HepG2 (cell line): Measurements from ENCODE around the gene MYH7B. TPM values are rescaled to one million over a fixed set of nuclear protein-coding genes. Genes with fewer than 3 reads are reported as not detected.

Source experiments
- ATAC-seq: fragments of 200-7000 bp; cut with Tn5 transposase; 3 replicates; pipeline ENCODE4 v1.9.1; 2020; ENCODE audit warnings: mild to moderate bottlenecking, moderate library complexity
- BruUV-seq: library from RNA; stranded (reverse); fragments of 400-500 nt; replicated peaks from 2 replicates; lab custom pipeline; 2021; lab: Mats Ljungman, UMichigan
- CTCF ChIA-PET: fragments of 300-600 bp; formaldehyde crosslinking; extraction: SDS; loops from one replicate; lab custom pipeline; 2021; ENCODE audit warnings: low total read pairs, inconsistent platforms, low intra/inter-chr PET ratio; lab: Yijun Ruan, JAX
- POLR2A ChIA-PET: fragments of 350-600 bp; sonication (Branson Sonifier 250); formaldehyde crosslinking; loops from one replicate; lab custom pipeline; 2020; ENCODE audit warnings: antibody characterized with exemption, inconsistent platforms; lab: Yijun Ruan, JAX
- DNase-seq: peaks from one replicate; pipeline ENCODE4 v3.0.0-alpha.2; 2015; ENCODE audit warnings: low spot score
- FAIRE-seq: peaks from 3 replicates; lab custom pipeline; 2011; peaks lifted over from hg19 to GRCh38; lab: Jason Lieb, UNC
- H2AFZ ChIP-seq: one replicate; pipeline ENCODE4 v1.6.1; 2011; ENCODE audit warnings: low read length, inconsistent platforms
- H3K27ac ChIP-seq: fragments of 300-600 bp; 3 replicates; pipeline ENCODE4 v1.8.0; 2011; ENCODE audit warnings: mixed run types, mild to moderate bottlenecking, mixed read lengths, low read length, inconsistent platforms; ENCODE audit not compliant: insufficient read depth; ENCODE audit errors: extremely low read length
- H3K27me3 ChIP-seq, 2 experiments: fragments of 200-600 bp in 1 of 2; 2 replicates in 1 of 2; 3 replicates in 1 of 2; pipeline versions ENCODE4 v1.6.0 to v1.8.0; 2011; ENCODE audit warnings: low read length in 2 of 2, mild to moderate bottlenecking in 2 of 2, moderate library complexity in 2 of 2, inconsistent platforms in 1 of 2; ENCODE audit not compliant: insufficient read depth in 2 of 2, control insufficient read depth in 1 of 2
- H3K36me3 ChIP-seq, 2 experiments: fragments of 200-600 bp in 1 of 2; replicated peaks in 1 of 2; 2 replicates in 1 of 2; 3 replicates in 1 of 2; pipeline versions ENCODE4 v1.5.1 to v1.8.0; 2011; ENCODE audit warnings: low read length in 2 of 2, inconsistent platforms in 1 of 2; ENCODE audit not compliant: insufficient read depth in 2 of 2, control insufficient read depth in 1 of 2
- H3K4me1 ChIP-seq: 2 replicates; pipeline ENCODE4 v1.5.1; 2012; ENCODE audit warnings: low read length, inconsistent platforms; ENCODE audit not compliant: insufficient read depth
- H3K4me2 ChIP-seq: 2 replicates; pipeline ENCODE4 v1.6.0; 2011; ENCODE audit warnings: low read depth, low read length, inconsistent platforms
- H3K4me3 ChIP-seq, 3 experiments: fragments of 200-600 bp in 1 of 3; sonication (generic), shearing (Covaris generic) in 1 of 3; replicated peaks in 1 of 3; 2 replicates each; pipeline ENCODE4 v1.5.1; 2011 to 2016; ENCODE audit warnings: low read length in 3 of 3, inconsistent platforms in 2 of 3, low read depth in 2 of 3, mild to moderate bottlenecking in 2 of 3, control low read depth in 1 of 3, mixed read lengths in 1 of 3; ENCODE audit not compliant: insufficient read depth in 1 of 3
- H3K79me2 ChIP-seq: one replicate; pipeline ENCODE4 v1.6.1; 2011; ENCODE audit warnings: low read length, inconsistent platforms; ENCODE audit not compliant: insufficient read depth
- H3K9ac ChIP-seq: 2 replicates; pipeline ENCODE4 v1.6.0; 2011; ENCODE audit warnings: mild to moderate bottlenecking, low read depth, low read length, inconsistent platforms; ENCODE audit not compliant: insufficient read depth
- H3K9me3 ChIP-seq: 2 replicates; pipeline ENCODE4 v1.5.1; 2012; ENCODE audit warnings: mild to moderate bottlenecking, low read length
- H4K20me1 ChIP-seq: 2 replicates; pipeline ENCODE4 v1.6.0; 2011; ENCODE audit warnings: inconsistent platforms, mild to moderate bottlenecking, low read length, moderate library complexity; ENCODE audit not compliant: insufficient read depth
- CHD2 ChIP-seq: IDR thresholded peaks from 2 replicates; pipeline ENCODE4 v1.6.1; 2011; ENCODE audit warnings: low read depth, low read length, improper control_type of control experiment
- HIVEP1 ChIP-seq: sonication (generic); formaldehyde crosslinking; IDR thresholded peaks from 2 replicates; pipeline ENCODE4 v1.4.0; 2020; ENCODE audit warnings: mild to moderate bottlenecking, missing genetic modification reagents
- KAT2B ChIP-seq: fragments of 150-350 bp; IDR thresholded peaks from 2 replicates; pipeline ENCODE4 v1.6.1; 2014; ENCODE audit warnings: low read depth, low read length, borderline replicate concordance
- PCBP2 ChIP-seq: fragments of 200-400 bp; formaldehyde crosslinking; optimal IDR thresholded peaks from 2 replicates; pipeline ENCODE3; 2018; ENCODE audit warnings: low read length, low read depth; ENCODE audit not compliant: poor library complexity, severe bottlenecking
- SIN3B ChIP-seq: fragments of 150-350 bp; IDR thresholded peaks from 2 replicates; pipeline ENCODE4 v1.6.1; 2014; ENCODE audit warnings: low read length
- ZNF24 ChIP-seq: fragments of 450-650 bp; IDR thresholded peaks from 2 replicates; pipeline ENCODE4 v1.6.1; 2017; ENCODE audit warnings: antibody characterized with exemption, mild to moderate bottlenecking
- ZNF282 ChIP-seq: fragments of 450-650 bp; IDR thresholded peaks from 2 replicates; pipeline ENCODE4 v1.6.1; 2018; ENCODE audit not compliant: partially characterized antibody
- ZNF333 ChIP-seq: sonication (generic); formaldehyde crosslinking; IDR thresholded peaks from 2 replicates; pipeline ENCODE4 v1.4.0; 2020; ENCODE audit warnings: mild to moderate bottlenecking, missing genetic modification reagents, borderline replicate concordance
- ZNF629 ChIP-seq: sonication (generic); formaldehyde crosslinking; conservative IDR thresholded peaks from 2 replicates; pipeline ENCODE4 v1.5.0; 2020; ENCODE audit warnings: missing genetic modification reagents
- WGBS: methylation state at CpG from one replicate; pipeline ENCODE4 v1.1.6; 2017; ENCODE audit warnings: low lambda C conversion rate; 5-methylcytosine and 5-hydroxymethylcytosine counted together
- in situ Hi-C: cut with HindIII; loops from 2 replicates; pipeline ENCODE4 v1.10.0; 2017; ENCODE audit warnings: low pct_unique_long_range_greater_than_20kb; ENCODE audit not compliant: extremely low pct_ligation_motif_present
- intact Hi-C: fragments of 100-400 bp; cut with micrococcal nuclease; formaldehyde crosslinking; loops from one replicate; pipeline ENCODE4 v1.10.0; 2022; ENCODE audit not compliant: unreplicated experiment
- polyA plus RNA-seq, 8 experiments: library from polyadenylated mRNA; depleted of rRNA in 3 of 8; stranded (reverse) in 7 of 8; unstranded in 1 of 8; fragments of >200 nt; fragmentation: Illumina TruSeq in 4 of 8; extraction: Trizol in 4 of 8; gene quantifications; 2 replicates each; pipeline versions ENCODE4 v1.2.1 to v1.2.3, GENCODE V29; 2011 to 2016; ENCODE audit warnings: low read depth in 4 of 8, missing spikeins in 1 of 8, mixed read lengths in 1 of 8; ENCODE audit not compliant: insufficient read depth in 1 of 8
- total RNA-seq, 5 experiments: library from RNA; depleted of rRNA; stranded (reverse); fragments of >200 nt; fragmentation: Illumina TruSeq; extraction: Trizol; gene quantifications; 2 replicates each; pipeline ENCODE4 v1.2.3, GENCODE V29; 2016; ENCODE audit warnings: low read depth in 1 of 5

The MYH7B gene
- total and polyA plus RNA-seq, 2 of the 13 experiments (the other 11 are each of a cell fraction or from before 2014, with no cell fraction given), result 0.05 to 0.20 TPM

GRCh38 chr20:34978092-34978744 lies 22.6 kb downstream of the MYH7B start:
- ATAC-seq, result peak; percentile 16
- Histone ChIP-seq H2AFZ (no peak overlapping the region), H3K4me3 (no peak overlapping the region; a peak in 1 of 6 replicates), H3K27me3 (peaks cover 2 to 4% of the 10 kb centered on the region in 2 experiments; a peak in 2 of 5 replicates), H4K20me1 (no peaks in the 10 kb centered on the region), H3K9me3 (no peaks in the 10 kb centered on the region), H3K79me2 (no peaks in the 10 kb centered on the region), H3K4me1 (peaks cover 27% of the 10 kb centered on the region), H3K4me2 (no peak overlapping the region; the same call in 1 of the 2 replicates), H3K36me3 (no peaks in the 10 kb centered on the region), H3K27ac (no peak overlapping the region), H3K9ac (no peak overlapping the region)
- no peak for FAIRE-seq
- ChIA-PET CTCF (no interaction called here), POLR2A (interaction anchor here (1.9 kb wide), 1 partner anchor 23 kb away, joined by 7 read pairs; the partner anchor contains the start of genes GSS and MYH7B)
- TF ChIP-seq ZNF24 (no peak), ZNF333 (CRISPR knock-in tag) (0 out of 2 replicates have a peak, but pooled peaks have one; percentile 42), KAT2B (no peak), CHD2 (0 out of 2 replicates have a peak, but pooled peaks have one; percentile 26), PCBP2 (no peak), HIVEP1 (CRISPR knock-in tag) (0 out of 2 replicates have a peak, but pooled peaks have one; percentile 40), SIN3B (no peak), ZNF629 (CRISPR knock-in tag) (peak; percentile 84), ZNF282 (no peak)
- WGBS, result 50% methylated on average over 10 of the region's 10 CpGs
- in situ Hi-C loops, result no loop called here
- intact Hi-C loops, result loop anchor here (5.0 kb wide), 1 partner anchor 284 kb away; no protein-coding TSS in a partner anchor
- no TSS peak for BruUV-seq
- no peak for DNase-seq
